GM12878 (cell line): ENCODE data around the gene RPL37A. TPM values are rescaled to one million over a fixed set of nuclear protein-coding genes. Genes with fewer than 3 reads are reported as not detected.

Source experiments
- CHD2 ChIP-seq: IDR thresholded peaks from 2 replicates; pipeline ENCODE4 v1.6.1; 2011; ENCODE audit warnings: low read depth, low read length, improper control_type of control experiment, borderline replicate concordance
- EED ChIP-seq: sonication (generic); IDR thresholded peaks from 2 replicates; pipeline ENCODE4 v1.6.1; 2016; ENCODE audit warnings: antibody characterized with exemption, low read depth
- HDAC2 ChIP-seq: fragments of 200-600 bp; sonication (generic); IDR thresholded peaks from 2 replicates; pipeline ENCODE4 v1.6.1; 2017
- HDGF ChIP-seq: fragments of 450-650 bp; IDR thresholded peaks from 2 replicates; pipeline ENCODE4 v1.6.1; 2016; ENCODE audit warnings: antibody characterized with exemption
- IRF3 ChIP-seq: fragments of 450-650 bp; IDR thresholded peaks from 2 replicates; pipeline ENCODE4 v1.6.1; 2014; ENCODE audit warnings: mild to moderate bottlenecking
- IRF4 ChIP-seq: IDR thresholded peaks from 2 replicates; pipeline ENCODE4 v1.6.1; 2011; ENCODE audit warnings: low read depth, low read length
- LARP7 ChIP-seq: fragments of 450-650 bp; IDR thresholded peaks from 2 replicates; pipeline ENCODE4 v1.6.1; 2017; ENCODE audit warnings: mild to moderate bottlenecking
- MEF2B ChIP-seq: fragments of 450-650 bp; IDR thresholded peaks from 2 replicates; pipeline ENCODE4 v1.6.1; 2018; ENCODE audit warnings: mild to moderate bottlenecking, moderate library complexity; ENCODE audit not compliant: partially characterized antibody, poor library complexity, severe bottlenecking
- NBN ChIP-seq: fragments of 450-650 bp; IDR thresholded peaks from 2 replicates; pipeline ENCODE4 v1.6.1; 2016
- PAX8 ChIP-seq: fragments of 450-650 bp; IDR thresholded peaks from 2 replicates; pipeline ENCODE4 v1.6.1; 2017; ENCODE audit warnings: mild to moderate bottlenecking, moderate library complexity
- PRDM15 ChIP-seq: fragments of 450-650 bp; formaldehyde crosslinking; IDR thresholded peaks from 2 replicates; pipeline ENCODE4 v1.4.0; 2020; ENCODE audit warnings: mild to moderate bottlenecking, moderate library complexity
- RBBP5 ChIP-seq: fragments of 200-600 bp; sonication (generic); conservative IDR thresholded peaks from 2 replicates; pipeline ENCODE4 v1.6.1; 2016
- SIN3A ChIP-seq: IDR thresholded peaks from 2 replicates; pipeline ENCODE4 v1.6.1; 2012; ENCODE audit warnings: low read depth, low read length, improper control_type of control experiment
- SP1 ChIP-seq: IDR thresholded peaks from one replicate; pipeline ENCODE4 v1.6.1; 2011; ENCODE audit warnings: low read depth, low read length
- TAF1 ChIP-seq: IDR thresholded peaks from 2 replicates; pipeline ENCODE4 v1.6.1; 2011; ENCODE audit warnings: mild to moderate bottlenecking, low read depth, low read length, borderline replicate concordance
- TCF3 ChIP-seq: IDR thresholded peaks from 2 replicates; pipeline ENCODE4 v1.6.1; 2012; ENCODE audit warnings: low read depth, mild to moderate bottlenecking, low read length, borderline replicate concordance; ENCODE audit not compliant: insufficient read depth
- ZBTB11 ChIP-seq: fragments of 450-650 bp; formaldehyde crosslinking; IDR thresholded peaks from 2 replicates; pipeline ENCODE4 v1.5.0; 2022; ENCODE audit warnings: mild to moderate bottlenecking, missing genetic modification characterization
- ZBTB4 ChIP-seq: fragments of 450-650 bp; formaldehyde crosslinking; IDR thresholded peaks from 2 replicates; pipeline ENCODE4 v1.4.0; 2022; ENCODE audit warnings: mild to moderate bottlenecking, moderate library complexity
- polyA plus RNA-seq, 11 experiments: library from polyadenylated mRNA; depleted of rRNA in 4 of 11; unstranded in 6 of 11; stranded (reverse) in 5 of 11; fragments of >200 nt; fragmentation: Nextera tagmentation in 4 of 11; fragmentation: Illumina TruSeq in 1 of 11; extraction: Ambion mirVana in 4 of 11; extraction: Trizol in 1 of 11; gene quantifications; 1 replicate in 1 of 11; 2 replicates in 10 of 11; pipeline versions ENCODE4 v1.2.1 to v1.2.3, GENCODE V29; 2011 to 2016; ENCODE audit warnings: inconsistent platforms in 2 of 11, missing spikeins in 2 of 11, low read depth in 1 of 11
- total RNA-seq, 4 experiments: library from RNA; depleted of rRNA in 3 of 4; stranded (reverse); fragments of >200 nt in 3 of 4; fragmentation: Illumina TruSeq in 1 of 4; extraction: Trizol in 1 of 4; gene quantifications; 2 replicates each; pipeline versions ENCODE4 v1.2.1 to v1.2.3, GENCODE V29; 2013 to 2021

RPL37A gene
- total and polyA plus RNA-seq, 10 of the 15 experiments (the other 5 are each of a cell fraction or from before 2014, with no cell fraction given): 2,847 to 6,854 (median 5,110) TPM

GRCh38 chr2:216491793-216492596, 6.6 kb upstream of the RPL37A start (continued):
- TF ChIP-seq TCF3: no peak
- TF ChIP-seq NBN: 0 out of 2 replicates have a peak, but pooled peaks have one; percentile 27
- no peak for TF ChIP-seq CHD2
- peak; percentile 63 for TF ChIP-seq MEF2B
- no peak for TF ChIP-seq IRF3
- no peak for TF ChIP-seq ZBTB11 (CRISPR knock-in tag)
- no peak for TF ChIP-seq PRDM15 (CRISPR knock-in tag)
- TF ChIP-seq LARP7: no peak
- no peak for TF ChIP-seq HDAC2
- TF ChIP-seq ZBTB4 (CRISPR knock-in tag): no peak
- no peak for TF ChIP-seq EED
- no peak for TF ChIP-seq SIN3A
- TF ChIP-seq TAF1: no peak; the same call in 1 of the 2 replicates
- TF ChIP-seq PAX8: 0 out of 2 replicates have a peak, but pooled peaks have one; percentile 29
- TF ChIP-seq SP1: no peak
- no peak for TF ChIP-seq IRF4
- TF ChIP-seq RBBP5: no peak
- TF ChIP-seq HDGF: no peak
